PFSK-1 (cell line): ENCODE measurements around the gene SDK1.

Experiments
- FOXP2 ChIP-seq: optimal IDR thresholded peaks from 2 replicates; pipeline ENCODE3; 2011; ENCODE audit warnings: borderline replicate concordance, control low read depth, inconsistent platforms; ENCODE audit not compliant: insufficient read depth; ENCODE audit errors: extremely low read length, extremely low read depth
- POLR2AphosphoS5 ChIP-seq: IDR thresholded peaks from 2 replicates; pipeline ENCODE4 v1.6.1; 2012; ENCODE audit warnings: low read depth, mild to moderate bottlenecking, control low read depth, low read length, moderate library complexity
- REST ChIP-seq, 2 experiments: IDR thresholded peaks; 2 replicates each; pipeline versions ENCODE4 v1.6.1 to v1.8.0; 2011 to 2012; ENCODE audit warnings: low read depth in 2 of 2, low read length in 2 of 2, control low read depth in 1 of 2, inconsistent platforms in 1 of 2, mild to moderate bottlenecking in 1 of 2, moderate library complexity in 1 of 2; ENCODE audit not compliant: insufficient read depth in 1 of 2
- SIN3A ChIP-seq: IDR thresholded peaks from 2 replicates; pipeline ENCODE4 v1.6.1; 2012; ENCODE audit warnings: mild to moderate bottlenecking, low read length, moderate library complexity, borderline replicate concordance; ENCODE audit not compliant: insufficient read depth
- TAF1 ChIP-seq: IDR thresholded peaks from 2 replicates; pipeline ENCODE4 v1.6.1; 2012; ENCODE audit warnings: low read length, control low read depth, borderline replicate concordance; ENCODE audit not compliant: insufficient read depth

SDK1 gene

GRCh38 chr7:4010061-4010605 is 709.1 kb downstream of the SDK1 start:
- no peak for TF ChIP-seq POLR2AphosphoS5
- TF ChIP-seq FOXP2 = no peak
- TF ChIP-seq REST (IDR thresholded peaks at IDR 0.05; ENCODE audit: insufficient read depth in 1 of 2, low read depth in 2 of 2, low read length in 2 of 2) = no peak
- TF ChIP-seq SIN3A = no peak

DNA sequence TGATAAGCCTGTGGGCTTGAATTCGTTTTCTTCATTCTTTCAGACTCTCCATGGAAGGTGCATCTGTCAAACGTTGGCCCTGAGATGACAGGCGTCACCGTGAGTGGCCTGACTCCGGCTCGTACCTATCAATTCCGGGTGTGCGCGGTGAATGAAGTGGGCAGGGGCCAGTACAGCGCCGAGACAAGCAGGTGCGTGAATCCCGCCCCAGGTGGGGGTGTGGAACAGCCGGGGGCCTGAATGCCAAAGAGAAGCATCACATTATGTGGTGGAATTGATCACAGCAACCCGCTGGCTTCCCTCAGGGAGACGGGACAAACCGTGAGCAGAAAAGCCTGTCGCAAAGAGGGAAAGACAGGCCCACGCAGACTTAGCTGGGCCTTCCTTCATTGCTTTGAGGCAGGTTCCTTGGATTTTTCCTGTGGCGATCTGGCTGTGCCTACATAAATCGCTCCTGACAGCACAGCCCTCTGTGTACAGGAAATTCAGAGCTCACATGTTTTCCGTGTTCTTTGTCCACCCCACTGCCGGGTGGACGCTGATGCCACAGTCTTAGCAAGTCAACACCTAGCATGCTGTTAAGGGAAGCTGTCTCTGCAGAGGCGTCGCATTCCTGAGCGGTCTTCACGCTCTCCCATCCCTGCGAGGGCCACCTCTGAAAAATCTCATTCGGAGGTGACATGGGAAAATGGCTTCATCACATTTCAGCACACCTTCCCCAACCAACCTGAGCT is 710.0 kb downstream of the SDK1 start:
- TF ChIP-seq SIN3A (no peak), POLR2AphosphoS5 (no peak), TAF1 (no peak), FOXP2 (no peak), REST (IDR thresholded peaks at IDR 0.05; ENCODE audit: insufficient read depth in 1 of 2, low read depth in 2 of 2, low read length in 2 of 2) (no peak)

GRCh38 chr7:4013793-4014192 is 712.7 kb downstream of the SDK1 start:
- TF ChIP-seq REST (IDR thresholded peaks at IDR 0.05; ENCODE audit: insufficient read depth in 1 of 2, low read depth in 2 of 2, low read length in 2 of 2) (no peak), POLR2AphosphoS5 (no peak), TAF1 (no peak), FOXP2 (no peak), SIN3A (no peak)

DNA sequence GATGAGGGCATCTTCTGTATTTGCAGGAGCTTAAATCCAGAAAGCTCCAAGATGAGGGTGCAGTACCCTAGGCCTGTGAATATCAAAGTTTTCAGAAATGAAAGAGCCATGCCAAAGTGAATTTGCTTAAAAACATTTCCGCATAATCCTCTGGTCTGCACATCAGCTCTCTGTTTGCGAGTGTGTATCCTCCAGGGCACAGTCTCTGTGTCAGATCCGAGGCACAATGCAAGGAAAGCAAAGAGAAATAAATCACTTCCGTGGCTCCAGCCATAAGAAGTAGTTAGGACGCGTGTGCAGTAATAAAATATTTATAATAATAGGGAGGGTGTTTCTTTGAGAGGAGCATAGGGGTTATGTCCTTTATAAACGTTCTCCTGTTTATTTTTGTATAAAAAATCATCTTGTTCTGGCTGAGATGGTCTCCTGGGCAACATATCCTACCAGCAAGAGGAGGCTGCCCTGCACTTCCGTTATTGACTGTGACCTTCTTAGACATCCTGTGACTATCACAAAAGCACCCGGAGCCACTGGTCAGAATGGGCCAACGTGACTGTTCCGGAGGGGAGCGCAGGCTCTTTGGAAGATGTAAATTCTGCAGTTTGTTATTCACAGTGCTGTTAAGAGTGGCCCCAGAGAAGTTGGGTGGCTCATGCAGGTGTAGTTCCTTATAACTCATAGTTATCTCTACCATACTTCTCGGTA is 713.4 kb downstream of the SDK1 start:
- no peak for TF ChIP-seq POLR2AphosphoS5
- TF ChIP-seq TAF1 = no peak
- TF ChIP-seq SIN3A = no peak
- no peak for TF ChIP-seq REST (IDR thresholded peaks at IDR 0.05; ENCODE audit: insufficient read depth in 1 of 2, low read depth in 2 of 2, low read length in 2 of 2)
- no peak for TF ChIP-seq FOXP2

DNA sequence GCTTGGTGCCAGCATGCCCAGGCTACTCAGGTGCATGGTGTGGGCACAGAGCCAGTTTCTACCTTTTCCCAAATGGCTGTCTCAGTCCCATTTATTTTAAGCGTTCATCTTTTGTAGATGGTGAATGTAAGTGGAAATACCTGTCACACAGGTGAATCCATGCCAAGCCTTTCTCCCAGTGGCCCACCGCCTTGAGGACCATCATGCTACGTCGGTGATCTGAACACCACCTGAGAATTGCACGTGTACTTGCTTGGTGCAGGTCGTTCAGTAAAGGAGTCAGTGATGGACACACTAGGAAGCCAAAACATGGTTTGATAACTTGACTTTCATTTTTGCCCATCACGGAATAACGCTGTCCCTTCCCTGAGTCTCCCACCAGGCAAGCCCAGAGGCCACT is 714.3 kb downstream of the SDK1 start:
- TF ChIP-seq FOXP2 (no peak), POLR2AphosphoS5 (no peak), TAF1 (no peak), SIN3A (no peak), REST (IDR thresholded peaks at IDR 0.05; ENCODE audit: insufficient read depth in 1 of 2, low read depth in 2 of 2, low read length in 2 of 2) (no peak)
